Upper lobe of left lung (tissue), 4 donors: Measurements from ENCODE around the gene EDN2.

ENCODE experiments used
- CTCF ChIP-seq, 6 experiments: fragments of 450-650 bp in 4 of 6; fragments of 200-600 bp in 2 of 6; sonication (generic) in 2 of 6; IDR thresholded peaks; one replicate each; pipeline ENCODE4 v1.5.1; 2016 to 2019; ENCODE audit warnings: antibody characterized with exemption in 6 of 6
- POLR2A ChIP-seq, 4 donors: fragments of 450-650 bp; IDR thresholded peaks; one replicate each; pipeline ENCODE4 v1.5.1; 2016 to 2017; ENCODE audit warnings: antibody characterized with exemption in 4 of 4, mild to moderate bottlenecking in 2 of 4

GRCh38 chr1:41439234-41439633 is 45.2 kb downstream of the EDN2 start:
- TF ChIP-seq CTCF (IDR thresholded peaks at IDR 0.05) = no peak
- no peak for TF ChIP-seq POLR2A (IDR thresholded peaks at IDR 0.05)
